ENCODE measurements around the gene SREBF1. TPM values are rescaled to one million over a fixed set of nuclear protein-coding genes. Genes with fewer than 3 reads are reported as not detected.

Gene SREBF1
- total RNA-seq, 1 experiment from 2014 or later = 104 TPM

DNA sequence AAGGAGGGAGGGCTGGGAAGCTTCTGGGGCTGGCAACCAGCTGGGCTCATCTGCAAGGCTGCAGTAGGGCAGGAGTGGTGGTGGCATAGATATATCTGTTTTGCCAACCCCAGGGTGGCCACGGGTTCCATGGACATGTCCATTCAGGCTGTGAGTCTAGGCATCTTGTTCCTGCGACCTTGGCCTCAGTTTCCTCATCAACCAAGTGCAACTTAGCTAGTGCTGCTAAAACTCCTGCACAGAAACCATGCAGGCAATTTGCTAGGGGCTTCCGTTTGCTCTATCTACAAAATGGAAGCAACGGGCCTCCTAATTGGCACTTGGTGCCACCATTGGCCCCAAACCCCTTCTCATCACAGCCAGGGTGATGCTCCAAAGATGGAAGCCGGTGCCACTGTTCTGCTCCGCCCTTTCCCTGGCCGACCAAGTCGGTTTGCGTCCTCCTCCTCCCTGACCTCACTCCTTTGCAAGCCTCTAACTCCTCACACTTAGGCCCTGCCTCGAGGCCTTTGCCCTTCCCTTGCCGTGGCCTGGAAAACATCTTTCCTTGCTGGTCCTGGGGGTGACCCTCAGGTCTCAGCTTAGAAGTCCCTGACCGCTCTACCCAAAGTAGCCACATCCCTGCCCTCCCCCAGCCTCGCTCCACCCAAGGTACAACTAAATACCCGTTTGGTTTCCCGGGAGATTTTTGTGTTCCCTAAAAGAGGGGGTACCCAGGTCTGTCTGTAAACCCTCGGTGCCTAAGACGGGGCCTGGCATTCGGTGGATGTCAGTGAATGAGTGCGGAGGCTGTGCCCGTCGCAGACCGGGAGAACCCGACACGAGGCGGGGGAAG is 1.2 kb downstream of the SREBF1 start:
- TF ChIP-seq CTCF (IDR thresholded peaks at IDR 0.05; ENCODE audit: unreplicated experiment) = no peak

DNA sequence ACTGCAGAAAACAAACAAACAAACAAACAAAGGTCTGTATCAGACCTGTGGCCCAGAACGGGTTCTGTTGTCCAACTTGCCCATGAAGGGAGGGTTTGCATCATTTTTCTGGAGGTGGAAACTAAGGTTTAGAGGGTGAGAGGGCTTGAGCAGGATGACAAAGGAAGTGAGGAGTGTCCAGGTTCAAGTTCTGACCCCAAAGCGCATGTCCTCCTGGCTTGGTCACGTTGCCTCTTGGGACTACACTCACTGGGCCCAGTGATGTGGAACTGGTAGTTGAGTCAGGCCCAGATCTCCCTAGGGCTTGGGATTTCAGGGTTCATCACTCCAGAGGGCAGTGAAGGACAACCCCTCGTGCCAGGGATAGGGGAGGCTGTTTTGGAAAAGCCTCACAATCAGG is 1.8 kb downstream of the SREBF1 start:
- intact Hi-C loops (cut with micrococcal nuclease; ENCODE audit: unreplicated experiment) = loop anchor here (5.0 kb wide), 1 partner anchor 98 kb away; no protein-coding TSS in a partner anchor
- no TSS peak for BruUV-seq (replicated peaks)
- Mint-ChIP-seq H3K4me1 (ENCODE audit: low read depth, unreplicated experiment) (peaks cover 34% of the 10 kb centered on the region), H3K27ac (ENCODE audit: unreplicated experiment) (no peak overlapping the region), H3K36me3 (ENCODE audit: insufficient read depth, unreplicated experiment) (peaks cover 66% of the 10 kb centered on the region), H3K4me3 (ENCODE audit: low read depth, unreplicated experiment) (peak overlapping the region; percentile 48), H3K27me3 (ENCODE audit: unreplicated experiment) (no peaks in the 10 kb centered on the region), H3K9me3 (ENCODE audit: low read depth, unreplicated experiment) (no peaks in the 10 kb centered on the region)
- no peak for TF ChIP-seq CTCF (IDR thresholded peaks at IDR 0.05; ENCODE audit: unreplicated experiment)
- CTCF ChIA-PET = no interaction called here
- no peak for DNase-seq

More for the DNA sequence above, 1.2 kb downstream of the SREBF1 start:
- no peak for DNase-seq
- Mint-ChIP-seq H3K27ac (ENCODE audit: unreplicated experiment) (peak overlapping the region; percentile 90), H3K4me3 (ENCODE audit: low read depth, unreplicated experiment) (peak overlapping the region; percentile 86), H3K9me3 (ENCODE audit: low read depth, unreplicated experiment) (no peaks in the 10 kb centered on the region), H3K36me3 (ENCODE audit: insufficient read depth, unreplicated experiment) (peaks cover 66% of the 10 kb centered on the region), H3K27me3 (ENCODE audit: unreplicated experiment) (no peaks in the 10 kb centered on the region), H3K4me1 (ENCODE audit: low read depth, unreplicated experiment) (peaks cover 34% of the 10 kb centered on the region)
- intact Hi-C loops (cut with micrococcal nuclease; ENCODE audit: unreplicated experiment) = loop anchor here (5.0 kb wide), 1 partner anchor 98 kb away; no protein-coding TSS in a partner anchor
- CTCF ChIA-PET = interaction anchor here (1.4 kb wide), 1 partner anchor 24 kb away, joined by 4 read pairs; no protein-coding TSS in a partner anchor
- BruUV-seq (replicated peaks) = TSS peak; percentile 27

GRCh38 chr17:17833658-17834357 is 3.0 kb downstream of the SREBF1 start:
- peaks cover 40% of the 10 kb centered on the region for H3K4me1 Mint-ChIP-seq (ENCODE audit: low read depth, unreplicated experiment)
- H3K27ac Mint-ChIP-seq (ENCODE audit: unreplicated experiment) = no peak overlapping the region
- H3K4me3 Mint-ChIP-seq (ENCODE audit: low read depth, unreplicated experiment) = peak overlapping the region; percentile 48
- no TSS peak for BruUV-seq (replicated peaks)
- peaks cover 61% of the 10 kb centered on the region for H3K36me3 Mint-ChIP-seq (ENCODE audit: insufficient read depth, unreplicated experiment)
- H3K9me3 Mint-ChIP-seq (ENCODE audit: low read depth, unreplicated experiment) = no peaks in the 10 kb centered on the region
- TF ChIP-seq CTCF (IDR thresholded peaks at IDR 0.05; ENCODE audit: unreplicated experiment) = no peak
- DNase-seq = no peak
- CTCF ChIA-PET = interaction anchor here (0.7 kb wide), 1 partner anchor 92 kb away, joined by 3 read pairs; no protein-coding TSS in a partner anchor
- intact Hi-C loops (cut with micrococcal nuclease; ENCODE audit: unreplicated experiment) = no loop called here
- H3K27me3 Mint-ChIP-seq (ENCODE audit: unreplicated experiment) = no peaks in the 10 kb centered on the region

DNA sequence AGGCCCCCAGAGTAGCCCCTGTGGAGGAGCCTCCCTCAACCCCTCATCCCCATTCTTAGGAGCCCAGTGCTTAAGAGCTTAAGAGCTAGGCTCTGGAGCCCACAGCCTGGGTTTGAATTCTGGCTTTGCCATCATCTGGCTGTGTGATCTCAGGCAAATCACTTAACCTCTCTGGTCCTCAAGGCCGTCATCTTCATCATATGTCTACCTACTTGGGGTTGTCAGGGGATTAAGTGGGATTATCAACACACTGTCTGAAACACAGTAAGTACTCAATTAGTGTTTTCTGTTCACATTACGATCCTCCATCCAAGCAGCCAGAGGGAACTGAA is 4.8 kb downstream of the SREBF1 start:
- intact Hi-C loops (cut with micrococcal nuclease; ENCODE audit: unreplicated experiment) = no loop called here
- no peak for TF ChIP-seq CTCF (IDR thresholded peaks at IDR 0.05; ENCODE audit: unreplicated experiment)
- BruUV-seq (replicated peaks) = no TSS peak
- no peak overlapping the region for H3K4me3 Mint-ChIP-seq (ENCODE audit: low read depth, unreplicated experiment)
- peaks cover 57% of the 10 kb centered on the region for H3K36me3 Mint-ChIP-seq (ENCODE audit: insufficient read depth, unreplicated experiment)
- no peak for DNase-seq
- CTCF ChIA-PET = no interaction called here
- no peak overlapping the region for H3K27ac Mint-ChIP-seq (ENCODE audit: unreplicated experiment)
- no peaks in the 10 kb centered on the region for H3K27me3 Mint-ChIP-seq (ENCODE audit: unreplicated experiment)
- H3K9me3 Mint-ChIP-seq (ENCODE audit: low read depth, unreplicated experiment) = no peaks in the 10 kb centered on the region
- H3K4me1 Mint-ChIP-seq (ENCODE audit: low read depth, unreplicated experiment) = peaks cover 46% of the 10 kb centered on the region
